ENCODE results near the gene TBXAS1.

- TF ChIP-seq CTCF (IDR thresholded peaks at IDR 0.05) (no peak), POLR2A (IDR thresholded peaks at IDR 0.05; ENCODE audit: low read depth) (no peak), EP300 (IDR thresholded peaks at IDR 0.05) (no peak), POLR2AphosphoS5 (IDR thresholded peaks at IDR 0.05) (no peak)
Measured at GRCh38 chr7:139918480-139918879, 89.4 kb downstream of the TBXAS1 start.

Data from esophagus muscularis mucosa (tissue), 4 donors.